ENCODE results near the gene PPIL4.

Gene PPIL4

GRCh38 chr6:149457316-149457884 lies 88.4 kb downstream of the PPIL4 start:
- no peak for DNase-seq

GRCh38 chr6:149456311-149457021 lies 89.4 kb downstream of the PPIL4 start:
- DNase-seq: no peak

DNA sequence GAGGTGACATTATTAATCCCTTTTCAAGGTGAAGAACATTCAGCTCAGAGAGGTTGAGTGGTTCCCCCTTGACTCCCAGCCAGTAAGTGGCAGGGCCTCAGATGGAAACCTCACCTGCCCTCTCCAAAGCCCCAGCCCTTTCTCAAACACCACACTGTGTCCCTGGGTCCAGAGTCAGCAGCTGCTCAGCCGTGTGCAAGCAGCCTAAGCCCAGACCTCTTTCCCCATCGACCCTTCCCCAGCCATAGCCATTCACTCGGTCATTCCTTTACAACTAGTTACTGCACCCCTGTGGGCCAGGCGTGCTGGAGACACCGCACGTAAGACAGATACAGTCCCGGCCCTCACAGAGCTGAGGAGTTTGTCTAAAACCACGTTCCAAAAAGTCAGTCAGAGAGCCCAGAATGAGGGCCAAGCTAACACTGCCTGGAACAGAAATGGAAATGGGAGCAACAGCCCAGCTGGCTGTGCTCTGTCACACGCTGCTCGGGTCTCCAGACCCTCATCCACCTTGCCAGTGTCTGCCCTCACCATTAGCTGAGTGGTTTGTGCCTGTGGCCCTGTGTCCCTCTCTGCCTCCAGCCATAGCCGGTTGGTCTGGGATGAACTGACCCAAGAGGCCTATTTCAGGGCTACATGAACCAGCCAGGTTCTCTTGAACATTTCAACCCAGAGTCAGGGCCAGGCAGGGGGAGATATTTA lies 90.7 kb downstream of the PPIL4 start:
- no peak for DNase-seq

Measured in stimulated activated naive CD4-positive, alpha-beta T cell treated with Interleukin-2 at 50 U/mL for 16 hours (primary cell).